ENCODE data around the gene TBX5. TPM values are rescaled to one million over a fixed set of nuclear protein-coding genes. Genes with fewer than 3 reads are reported as not detected.

Gene TBX5
- total RNA-seq, 2 experiments from 2014 or later = not detected

GRCh38 chr12:114408886-114409851 is 3.2 kb upstream of the TBX5 start:
- peak overlapping the region; percentile 8 for H3K4me3 Mint-ChIP-seq
- peaks cover 85% of the 10 kb centered on the region for H3K27me3 Mint-ChIP-seq
- intact Hi-C loops (cut with micrococcal nuclease) = loop anchor here (10.0 kb wide), 1 partner anchor 276 kb away; the partner anchor contains the start of gene TBX3
- no peak for DNase-seq
- no peak overlapping the region for H3K27ac Mint-ChIP-seq
- peaks cover 15% of the 10 kb centered on the region for H3K4me1 Mint-ChIP-seq (ENCODE audit: low read depth)
- peaks cover 2% of the 10 kb centered on the region for H3K36me3 Mint-ChIP-seq (ENCODE audit: low read depth)
- CTCF ChIA-PET = no interaction called here
- POLR2A ChIA-PET = interaction anchor here (0.9 kb wide), 1 partner anchor 37 kb away, joined by 3 read pairs; no protein-coding TSS in a partner anchor
- no peak for TF ChIP-seq CTCF (IDR thresholded peaks at IDR 0.05)
- no peaks in the 10 kb centered on the region for H3K9me3 Mint-ChIP-seq
- ATAC-seq = no peak

GRCh38 chr12:114408471-114408885 is 2.5 kb upstream of the TBX5 start:
- intact Hi-C loops (cut with micrococcal nuclease) = loop anchor here (10.0 kb wide), 1 partner anchor 276 kb away; the partner anchor contains the start of gene TBX3
- Mint-ChIP-seq H3K4me1 (ENCODE audit: low read depth) (peaks cover 15% of the 10 kb centered on the region), H3K27me3 (peaks cover 90% of the 10 kb centered on the region), H3K4me3 (no peak overlapping the region), H3K27ac (no peak overlapping the region), H3K9me3 (no peaks in the 10 kb centered on the region), H3K36me3 (ENCODE audit: low read depth) (peaks cover 2% of the 10 kb centered on the region)
- ChIA-PET CTCF (no interaction called here), POLR2A (no interaction called here)
- ATAC-seq (no peak), DNase-seq (no peak)
- no peak for TF ChIP-seq CTCF (IDR thresholded peaks at IDR 0.05)

- ATAC-seq (no peak), DNase-seq (no peak)
- intact Hi-C loops (cut with micrococcal nuclease) = loop anchor here (10.0 kb wide), 1 partner anchor 277 kb away; the partner anchor contains the start of gene TBX3
- TF ChIP-seq CTCF (IDR thresholded peaks at IDR 0.05) = no peak
- H3K27ac Mint-ChIP-seq = no peak overlapping the region
- H3K4me1 Mint-ChIP-seq (ENCODE audit: low read depth) = peaks cover 15% of the 10 kb centered on the region
- no peaks in the 10 kb centered on the region for H3K9me3 Mint-ChIP-seq
- H3K27me3 Mint-ChIP-seq = peaks cover 90% of the 10 kb centered on the region
- no peak overlapping the region for H3K4me3 Mint-ChIP-seq
- peaks cover 2% of the 10 kb centered on the region for H3K36me3 Mint-ChIP-seq (ENCODE audit: low read depth)
- POLR2A ChIA-PET = interaction anchor here (0.6 kb wide), 1 partner anchor 11 kb away, joined by 3 read pairs; no protein-coding TSS in a partner anchor
- CTCF ChIA-PET = no interaction called here
These were observed 2.0 kb upstream of the TBX5 start for GRCh38 chr12:114407842-114408411.

GRCh38 chr12:114406984-114407841 is 1.3 kb upstream of the TBX5 start:
- intact Hi-C loops (cut with micrococcal nuclease) = loop anchor here (10.0 kb wide), 1 partner anchor 278 kb away; the partner anchor contains the start of gene TBX3
- CTCF ChIA-PET = no interaction called here
- POLR2A ChIA-PET = interaction anchor here (0.6 kb wide), 1 partner anchor 11 kb away, joined by 3 read pairs; no protein-coding TSS in a partner anchor

More at GRCh38 chr12:114406984-114407841, 1.3 kb upstream of the TBX5 start:
- Mint-ChIP-seq H3K36me3 (ENCODE audit: low read depth) (peaks cover 2% of the 10 kb centered on the region), H3K9me3 (no peaks in the 10 kb centered on the region), H3K4me3 (no peak overlapping the region), H3K27ac (no peak overlapping the region), H3K4me1 (ENCODE audit: low read depth) (peaks cover 15% of the 10 kb centered on the region), H3K27me3 (peaks cover 91% of the 10 kb centered on the region)
- ATAC-seq (no peak), DNase-seq (no peak)
- no peak for TF ChIP-seq CTCF (IDR thresholded peaks at IDR 0.05)
